ENCODE data around the gene RBM23.
A peak's percentile ranks its signal among the peaks of the same experiment; 100 is the strongest.
"Not testable (repeated sequence)": the region's sequence is repeated elsewhere in the genome, so short reads cannot be mapped to it uniquely, and the experiment has no call there.

RBM23 gene

DNA sequence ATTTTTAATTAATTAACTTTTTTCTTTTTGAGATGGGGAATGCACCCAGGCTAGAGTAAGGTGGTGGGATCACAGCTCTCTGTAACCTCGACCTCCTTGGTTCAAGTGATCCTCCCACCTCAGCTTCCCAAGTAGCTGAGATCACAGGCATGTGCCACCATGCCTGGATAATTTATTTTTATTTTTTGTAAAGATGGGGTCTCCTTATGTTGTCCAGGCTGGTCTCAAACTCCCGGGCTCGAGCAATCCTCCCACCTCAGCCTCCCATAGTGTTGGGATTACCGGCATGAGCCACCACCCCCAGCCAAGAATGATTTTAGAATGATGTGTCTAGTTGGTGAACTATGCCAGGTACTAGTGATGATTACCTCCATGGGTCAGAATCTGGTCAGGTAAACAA lies 54.0 kb downstream of the RBM23 start:
- DNase-seq (ENCODE audit: low spot score), result no peak

GRCh38 chr14:22861651-22862050 lies 57.3 kb downstream of the RBM23 start:
- DNase-seq (ENCODE audit: low spot score), result no peak

- not testable (repeated sequence) for DNase-seq (ENCODE audit: low spot score)
Observed at GRCh38 chr14:22860377-22860776, 58.6 kb downstream of the RBM23 start.

DNA sequence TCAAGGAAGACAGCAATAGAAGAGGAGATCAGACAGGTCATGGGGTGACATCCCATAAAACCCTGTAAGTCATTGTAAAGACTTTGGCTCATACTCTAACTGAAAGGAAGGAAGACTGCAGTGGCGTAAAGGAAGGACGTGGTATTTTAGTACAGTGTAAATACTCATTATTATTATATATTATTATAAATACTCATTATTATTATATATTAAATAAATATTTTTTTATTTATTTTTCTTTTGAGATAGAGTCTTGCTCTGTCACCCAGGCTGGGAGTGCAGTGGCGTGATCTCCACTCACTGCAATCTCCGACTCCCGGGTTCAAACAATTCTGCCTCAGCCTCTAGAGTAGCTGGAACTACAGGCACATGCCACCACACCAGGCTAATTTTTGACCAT lies 62.5 kb downstream of the RBM23 start:
- no peak for DNase-seq (ENCODE audit: low spot score)

DNA sequence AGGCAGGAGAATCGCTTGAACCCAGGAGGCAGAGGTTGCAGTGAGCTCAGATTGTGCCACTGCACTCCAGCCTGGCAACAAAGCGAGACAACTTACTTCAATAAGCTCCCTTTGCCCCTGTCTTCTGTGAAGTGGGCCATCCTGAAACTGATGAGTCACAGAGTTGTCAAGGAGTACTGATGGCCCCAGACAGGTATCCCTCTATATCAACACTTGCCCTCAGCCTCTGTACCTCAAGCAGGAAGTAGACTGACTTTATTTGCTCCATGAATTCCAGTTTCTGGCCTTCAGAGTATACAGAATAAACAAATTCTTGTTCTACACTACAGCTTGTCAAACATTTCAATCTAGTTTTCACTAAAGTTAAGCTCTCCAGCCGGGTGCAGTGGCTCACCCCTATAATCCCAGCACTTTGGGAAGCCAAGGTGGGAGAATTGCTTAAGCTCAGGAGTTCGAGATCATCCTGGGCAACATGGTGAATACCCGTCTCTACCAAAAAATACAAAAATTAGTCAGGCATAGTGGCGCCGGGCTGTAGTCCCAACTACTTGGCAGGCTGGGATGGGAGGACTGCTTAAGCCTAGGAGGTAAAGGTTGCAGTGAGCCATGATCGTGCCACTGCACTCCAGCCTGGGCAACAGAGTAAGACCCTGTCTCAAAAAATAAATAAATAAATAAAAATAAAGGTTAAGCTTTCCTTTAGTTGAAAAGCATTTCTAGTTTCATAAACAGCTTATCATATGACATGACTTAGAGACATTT lies 63.8 kb downstream of the RBM23 start:
- no peak for DNase-seq (ENCODE audit: low spot score)

DNA sequence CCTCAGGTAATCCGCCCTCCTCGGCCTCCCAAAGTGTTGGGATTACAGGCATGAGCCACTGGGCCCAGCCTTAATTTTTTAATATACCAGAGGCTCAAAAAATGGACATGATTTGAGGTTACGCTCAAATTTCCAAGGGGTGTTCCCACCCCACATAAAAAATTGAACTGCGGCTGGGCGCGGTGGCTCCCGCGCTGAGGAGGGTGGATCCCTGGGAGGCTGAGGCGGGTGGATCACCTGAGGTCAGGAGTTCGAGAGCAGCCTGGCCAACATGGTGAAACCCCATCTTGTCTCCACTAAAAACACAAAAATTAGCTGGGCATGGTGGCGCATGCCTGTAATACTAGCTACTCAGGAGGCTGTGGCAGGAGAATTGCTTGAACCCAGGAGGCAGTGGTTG lies 64.7 kb downstream of the RBM23 start:
- DNase-seq (ENCODE audit: low spot score), result not testable (repeated sequence)

DNA sequence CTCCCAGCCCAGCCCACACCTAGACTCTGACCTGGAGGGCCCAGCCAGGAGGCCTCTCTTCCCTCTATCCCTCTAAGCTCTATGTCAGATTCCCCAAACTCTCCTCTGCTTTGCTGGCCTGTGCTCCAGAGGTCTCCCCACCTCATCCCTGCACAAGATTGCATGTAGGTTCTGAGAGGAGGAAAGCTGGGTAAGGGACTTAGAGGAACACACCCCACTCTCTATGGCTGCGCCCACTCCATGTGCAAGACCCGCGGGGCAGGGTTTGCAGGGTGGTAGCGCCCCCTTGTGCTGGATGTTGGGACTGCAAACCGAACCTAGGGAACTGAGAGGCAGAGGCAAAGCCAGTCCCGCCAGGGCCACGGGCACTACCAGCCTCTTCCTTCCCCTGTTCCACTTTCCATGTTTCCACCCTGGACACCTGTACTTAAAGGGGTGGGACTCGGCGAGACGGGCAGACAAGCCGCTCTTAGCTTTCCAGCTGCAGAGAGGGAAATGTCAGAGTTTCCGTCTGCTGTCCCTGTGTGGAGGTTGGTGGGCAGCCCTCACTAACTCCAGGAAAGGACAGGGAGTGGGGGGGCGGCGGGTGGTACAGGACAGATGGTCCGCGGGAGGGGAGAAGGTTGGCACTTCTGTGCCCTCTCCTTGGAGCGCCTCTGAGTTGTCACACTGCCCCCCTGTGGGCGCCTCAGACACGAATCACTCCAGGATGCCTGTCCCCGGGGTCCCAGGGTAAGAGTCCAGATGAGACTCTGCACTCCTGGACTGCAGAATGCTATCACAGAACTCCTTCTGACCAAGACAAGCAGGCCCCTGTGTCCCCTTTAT lies 65.8 kb downstream of the RBM23 start:
- peak; percentile 89 for DNase-seq (ENCODE audit: low spot score)

GRCh38 chr14:22852599-22852939 lies 66.4 kb downstream of the RBM23 start:
- DNase-seq (ENCODE audit: low spot score), result no peak

- DNase-seq (ENCODE audit: low spot score), result not testable (repeated sequence)
Observed at GRCh38 chr14:22852178-22852577, 66.8 kb downstream of the RBM23 start.

DNA sequence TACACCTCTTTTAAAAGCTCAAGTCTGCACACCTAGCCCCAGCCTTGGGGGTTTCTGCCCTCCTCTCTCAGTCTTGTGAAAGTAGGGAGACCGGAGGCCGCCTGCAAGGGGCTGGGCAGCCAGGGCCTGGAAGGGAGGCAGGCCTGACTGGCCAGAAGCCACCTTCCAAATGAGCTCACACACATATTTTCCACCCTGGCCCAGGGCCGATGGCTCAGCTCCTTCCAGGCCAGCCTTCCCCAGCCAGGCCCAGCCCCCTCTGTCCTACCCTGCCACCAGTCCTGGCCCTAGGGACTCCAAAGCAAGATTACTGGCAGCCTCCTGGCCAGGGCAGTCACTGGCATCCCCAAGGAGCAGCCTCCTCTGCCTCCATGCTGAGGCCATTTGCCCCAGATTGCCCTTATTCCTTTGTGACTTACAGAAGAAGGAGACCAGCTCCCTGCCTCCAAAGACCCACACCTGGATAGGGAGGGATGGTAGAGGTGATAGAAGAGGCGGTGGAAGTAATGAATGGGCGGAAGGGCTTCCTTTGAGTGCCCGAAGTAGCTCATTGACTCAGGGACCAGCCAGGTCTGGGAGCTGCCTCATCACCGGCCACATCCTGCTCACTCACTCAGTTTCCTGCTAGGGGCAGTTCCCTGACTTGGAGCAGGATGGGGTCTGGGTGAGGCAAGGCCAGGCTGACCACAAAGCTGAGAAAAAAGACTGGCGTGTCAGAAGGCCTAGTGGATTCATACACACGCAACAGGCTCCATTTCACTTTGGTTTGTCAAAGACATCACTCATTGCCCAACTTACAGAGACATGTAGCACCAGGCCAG lies 67.8 kb downstream of the RBM23 start:
- no peak for DNase-seq (ENCODE audit: low spot score)

GRCh38 chr14:22849212-22849819 lies 69.6 kb downstream of the RBM23 start:
- DNase-seq (ENCODE audit: low spot score), result no peak

DNA sequence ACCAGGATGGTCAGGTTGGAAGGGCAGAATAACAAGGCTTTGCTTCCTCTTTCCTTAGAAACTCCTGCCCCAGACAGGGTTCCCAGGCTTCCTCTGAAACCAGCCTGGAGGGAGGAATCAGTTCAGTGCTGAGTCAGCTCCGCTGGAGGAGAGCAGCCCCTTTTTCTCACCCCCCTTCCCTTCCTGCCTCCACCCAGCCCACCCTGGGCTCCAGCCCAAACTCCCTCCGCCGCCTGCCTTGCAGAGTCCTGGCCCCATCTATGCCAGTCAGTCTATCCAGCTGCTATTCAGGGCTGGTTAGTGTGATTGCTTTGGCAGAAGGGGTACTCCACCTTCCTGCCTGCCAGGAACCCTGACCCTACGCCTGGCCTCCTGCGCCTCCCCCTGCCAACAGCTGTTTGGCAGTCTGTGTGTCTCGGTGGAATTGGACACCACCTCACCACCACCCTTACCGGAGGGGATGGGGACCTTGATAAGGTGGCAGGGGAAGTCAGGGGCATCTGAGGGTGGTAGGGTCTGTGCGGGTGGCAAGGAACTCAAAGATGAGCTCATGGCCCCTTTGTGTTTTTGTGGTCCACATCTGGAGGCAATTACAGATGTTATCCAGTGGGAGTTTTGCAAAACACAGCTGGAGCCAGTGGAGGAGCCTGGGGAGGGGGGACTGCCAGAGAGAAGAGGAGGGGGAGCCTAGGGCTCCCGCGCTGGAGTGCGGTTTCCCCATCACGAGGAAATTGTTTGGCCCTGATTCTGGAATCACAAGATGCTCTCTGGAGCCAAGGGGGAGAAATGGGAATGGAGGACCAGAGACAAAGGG lies 70.4 kb downstream of the RBM23 start:
- DNase-seq (ENCODE audit: low spot score), result no peak

GRCh38 chr14:22847661-22848341 lies 71.1 kb downstream of the RBM23 start:
- DNase-seq (ENCODE audit: low spot score), result no peak

GRCh38 chr14:22846811-22847307 lies 72.1 kb downstream of the RBM23 start:
- DNase-seq (ENCODE audit: low spot score), result no peak

- no peak for DNase-seq (ENCODE audit: low spot score)
Observed at GRCh38 chr14:22845821-22846625, 72.9 kb downstream of the RBM23 start.

GRCh38 chr14:22845103-22845394 lies 73.9 kb downstream of the RBM23 start:
- no peak for DNase-seq (ENCODE audit: low spot score)

DNA sequence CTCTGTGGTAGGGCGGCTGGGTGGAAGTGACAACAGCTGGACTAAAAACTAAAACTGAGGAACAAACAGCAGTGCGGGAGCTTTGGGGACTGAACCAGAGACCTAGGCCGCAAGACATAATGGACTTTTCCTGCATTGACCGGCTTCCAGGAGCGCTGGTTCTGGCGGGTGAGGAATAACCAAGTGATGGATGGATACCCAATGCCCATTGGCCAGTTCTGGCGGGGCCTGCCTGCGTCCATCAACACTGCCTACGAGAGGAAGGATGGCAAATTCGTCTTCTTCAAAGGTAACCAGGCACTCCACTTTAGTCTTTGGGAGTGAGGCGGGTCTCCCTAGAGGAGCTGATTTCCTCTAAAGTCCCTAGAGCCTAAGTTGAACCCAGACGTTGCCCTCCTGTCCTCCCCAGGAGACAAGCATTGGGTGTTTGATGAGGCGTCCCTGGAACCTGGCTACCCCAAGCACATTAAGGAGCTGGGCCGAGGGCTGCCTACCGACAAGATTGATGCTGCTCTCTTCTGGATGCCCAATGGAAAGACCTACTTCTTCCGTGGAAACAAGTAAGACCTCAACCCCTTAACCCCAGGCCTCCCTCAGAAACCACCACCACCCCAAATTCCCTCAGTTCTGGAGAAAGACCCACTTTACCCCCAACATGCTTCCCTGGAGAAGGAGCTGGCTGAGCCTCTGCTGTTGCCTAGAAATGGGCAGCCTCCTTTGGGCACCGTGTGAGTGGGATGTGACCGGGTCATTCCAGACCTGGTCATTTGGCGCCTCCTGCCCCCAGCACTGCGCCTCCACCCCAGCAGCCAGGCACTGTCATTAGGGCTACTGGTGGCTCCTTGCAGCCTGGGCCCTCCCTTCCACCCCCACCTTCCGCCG lies 74.5 kb downstream of the RBM23 start:
- DNase-seq (ENCODE audit: low spot score), result no peak
